Esophagus (tissue), 2 donors: ENCODE results near the gene TLK2. TPM values are rescaled to one million over a fixed set of nuclear protein-coding genes. Genes with fewer than 3 reads are reported as not detected.
"Not testable (repeated sequence)": the region's sequence is repeated elsewhere in the genome, so short reads cannot be mapped to it uniquely, and the experiment has no call there.

Experiments
- H3K27ac ChIP-seq, 2 donors: one replicate each; pipeline ENCODE4 v1.5.1; 2013; ENCODE audit warnings: low read depth in 2 of 2, mild to moderate bottlenecking in 2 of 2, inconsistent platforms in 1 of 2, low read length in 1 of 2, moderate library complexity in 1 of 2
- H3K27me3 ChIP-seq, 2 donors: one replicate each; pipeline ENCODE4 v1.6.1; 2013; ENCODE audit warnings: low read length in 2 of 2, control low read depth in 1 of 2, mild to moderate bottlenecking in 1 of 2; ENCODE audit not compliant: insufficient read depth in 2 of 2, control insufficient read depth in 1 of 2
- H3K36me3 ChIP-seq, 2 donors: one replicate each; pipeline ENCODE4 v1.6.1; 2013; ENCODE audit warnings: low read length in 1 of 2; ENCODE audit not compliant: control insufficient read depth in 2 of 2, insufficient read depth in 2 of 2
- H3K4me1 ChIP-seq, 2 donors: one replicate each; pipeline ENCODE4 v1.6.1; 2013; ENCODE audit warnings: low read length in 1 of 2; ENCODE audit not compliant: control insufficient read depth in 2 of 2, insufficient read depth in 2 of 2
- H3K4me3 ChIP-seq, 2 donors: one replicate each; pipeline ENCODE4 v1.5.1; 2013; ENCODE audit warnings: low read length in 2 of 2, mild to moderate bottlenecking in 2 of 2, low read depth in 1 of 2, moderate library complexity in 1 of 2
- H3K9me3 ChIP-seq, 2 donors: one replicate each; pipeline ENCODE4 v1.6.1; 2013; ENCODE audit warnings: mild to moderate bottlenecking in 2 of 2, low read depth in 1 of 2, low read length in 1 of 2, moderate library complexity in 1 of 2; ENCODE audit not compliant: control insufficient read depth in 2 of 2, insufficient read depth in 1 of 2
- WGBS, 2 donors: extraction: QIAGEN DNeasy Blood & Tissue Kit; methylation state at CpG; one replicate each; pipeline ENCODE4 v1.1.7; 2013; 5-methylcytosine and 5-hydroxymethylcytosine counted together
- polyA plus RNA-seq, 2 donors: library from polyadenylated mRNA; stranded (reverse); fragments of 200-250 nt; gene quantifications; one replicate each; pipeline ENCODE4 v1.2.3, GENCODE V29; 2013
- donor health status: healthy with polysubstance abuse.
- donor health status: Bipolar disorder and iron deficiency.

TLK2 gene
- polyA plus RNA-seq, 2 donors = 7.1 to 13.0 TPM

- WGBS, 2 donors = 1 to 2% methylated on average over 18 to 20 of the region's 22 CpGs
- H3K36me3 ChIP-seq, H3K27me3 ChIP-seq, H3K9me3 ChIP-seq, H3K4me1 ChIP-seq: not testable (repeated sequence)
- Histone ChIP-seq H3K4me3 (peak overlapping the region; percentile 74 to 78), H3K27ac (peak overlapping the region; percentile 87 to 89)
These were observed 1.1 kb downstream of the TLK2 start for GRCh38 chr17:62479639-62480258.

GRCh38 chr17:62482553-62482952 lies 3.9 kb downstream of the TLK2 start:
- not testable (repeated sequence) for H3K36me3 ChIP-seq, H3K4me1 ChIP-seq, H3K27ac ChIP-seq, H3K4me3 ChIP-seq, H3K27me3 ChIP-seq, H3K9me3 ChIP-seq
- 80 to 81% methylated on average over 3 of the region's 3 CpGs for WGBS, 2 donors

GRCh38 chr17:62490990-62491389 lies 12.4 kb downstream of the TLK2 start:
- not testable (repeated sequence) for H3K27me3 ChIP-seq, H3K27ac ChIP-seq, H3K9me3 ChIP-seq, H3K4me1 ChIP-seq, H3K4me3 ChIP-seq, H3K36me3 ChIP-seq
- 67% methylated on average over 1 of the region's 1 CpG for WGBS, 2 donors

- not testable (repeated sequence) for H3K27ac ChIP-seq, H3K9me3 ChIP-seq, H3K27me3 ChIP-seq, H3K4me1 ChIP-seq, H3K4me3 ChIP-seq, H3K36me3 ChIP-seq
- 88 to 89% methylated on average over 5 of the region's 5 CpGs for WGBS, 2 donors
These were observed 14.5 kb downstream of the TLK2 start for GRCh38 chr17:62493049-62493655.

GRCh38 chr17:62494073-62494472 lies 15.4 kb downstream of the TLK2 start:
- H3K9me3 ChIP-seq, H3K4me1 ChIP-seq, H3K27ac ChIP-seq, H3K4me3 ChIP-seq, H3K27me3 ChIP-seq, H3K36me3 ChIP-seq: not testable (repeated sequence)
- 90 to 92% methylated on average over 7 of the region's 7 CpGs for WGBS, 2 donors

GRCh38 chr17:62496344-62496743 lies 17.7 kb downstream of the TLK2 start:
- H3K4me3 ChIP-seq, H3K36me3 ChIP-seq, H3K27ac ChIP-seq, H3K4me1 ChIP-seq, H3K9me3 ChIP-seq, H3K27me3 ChIP-seq: not testable (repeated sequence)
- WGBS, 2 donors = 97 to 100% methylated on average over 4 of the region's 4 CpGs

GRCh38 chr17:62498796-62499195 lies 20.2 kb downstream of the TLK2 start:
- WGBS, 2 donors = 89 to 90% methylated on average over 8 of the region's 8 CpGs
- not testable (repeated sequence) for H3K36me3 ChIP-seq

GRCh38 chr17:62500463-62500862 lies 21.8 kb downstream of the TLK2 start:
- H3K9me3 ChIP-seq, H3K4me3 ChIP-seq, H3K27me3 ChIP-seq, H3K36me3 ChIP-seq, H3K4me1 ChIP-seq, H3K27ac ChIP-seq: not testable (repeated sequence)
- 89 to 94% methylated on average over 1 of the region's 1 CpG for WGBS, 2 donors

More at GRCh38 chr17:62498796-62499195, 20.2 kb downstream of the TLK2 start:
- not testable (repeated sequence) for H3K4me1 ChIP-seq, H3K4me3 ChIP-seq, H3K9me3 ChIP-seq, H3K27me3 ChIP-seq, H3K27ac ChIP-seq

GRCh38 chr17:62504857-62505256 lies 26.2 kb downstream of the TLK2 start:
- not testable (repeated sequence) for H3K27me3 ChIP-seq, H3K36me3 ChIP-seq, H3K4me3 ChIP-seq, H3K9me3 ChIP-seq, H3K27ac ChIP-seq, H3K4me1 ChIP-seq
- WGBS, 2 donors = 96 to 97% methylated on average over 8 of the region's 8 CpGs

- WGBS, 2 donors = 62 to 65% methylated on average over 6 of the region's 6 CpGs
- not testable (repeated sequence) for H3K27ac ChIP-seq, H3K27me3 ChIP-seq, H3K9me3 ChIP-seq, H3K36me3 ChIP-seq, H3K4me1 ChIP-seq, H3K4me3 ChIP-seq
These were observed 28.7 kb downstream of the TLK2 start for GRCh38 chr17:62507191-62507836.
